Activated B cell treated with CpG ODN at 0.5 μM for 24 hours (primary cell): ENCODE measurements around the gene KCNQ1. TPM values are rescaled to one million over a fixed set of nuclear protein-coding genes. Genes with fewer than 3 reads are reported as not detected.

Source experiments
- ATAC-seq: fragments of 200-7000 bp; cut with Tn5 transposase; one replicate; pipeline ENCODE4 v1.10.0; 2021; ENCODE audit warnings: low read depth, mild to moderate bottlenecking, moderate library complexity
- CTCF ChIA-PET: fragments of 350-600 bp; sonication (Branson Sonifier 250); formaldehyde crosslinking; loops from one replicate; lab custom pipeline; 2021; ENCODE audit warnings: antibody characterized with exemption; lab: Charles Lee
- POLR2A ChIA-PET: fragments of 350-600 bp; sonication (Branson Sonifier 250); formaldehyde crosslinking; loops from one replicate; lab custom pipeline; 2021; ENCODE audit warnings: antibody characterized with exemption; lab: Charles Lee
- DNase-seq: peaks from one replicate; pipeline ENCODE4 v3.0.0; 2022
- H3K27ac Mint-ChIP-seq: one replicate; pipeline ENCODE4 v1.8.0; 2020; ENCODE audit warnings: mixed read lengths
- H3K27me3 Mint-ChIP-seq: one replicate; pipeline ENCODE4 v1.8.0; 2021; ENCODE audit warnings: mixed read lengths
- H3K36me3 Mint-ChIP-seq: one replicate; pipeline ENCODE4 v1.8.0; 2021; ENCODE audit warnings: low read depth, mixed read lengths
- H3K4me1 Mint-ChIP-seq: one replicate; pipeline ENCODE4 v1.8.0; 2021; ENCODE audit warnings: mixed read lengths
- H3K4me3 Mint-ChIP-seq: one replicate; pipeline ENCODE4 v1.8.0; 2020; ENCODE audit warnings: mild to moderate bottlenecking, mixed read lengths
- H3K9me3 Mint-ChIP-seq: one replicate; pipeline ENCODE4 v1.8.0; 2020; ENCODE audit warnings: mixed read lengths
- CTCF ChIP-seq: fragments of 200-600 bp; IDR thresholded peaks from one replicate; pipeline ENCODE4 v1.8.0; 2022; ENCODE audit warnings: antibody characterized with exemption, mild to moderate bottlenecking
- intact Hi-C: fragments of 100-400 bp; cut with micrococcal nuclease; formaldehyde crosslinking; loops from one replicate; pipeline ENCODE4 v1.15.1; 2024
- total RNA-seq: library from RNA; stranded (reverse); gene quantifications from 2 replicates; pipeline ENCODE4 v1.2.3, GENCODE V29; 2022

KCNQ1 gene
- total RNA-seq, 1 donor from 2014 or later: 6.5 TPM

GRCh38 chr11:2672553-2673249, 227.9 kb downstream of the KCNQ1 start:
- TF ChIP-seq CTCF: no peak
- Mint-ChIP-seq H3K36me3 (peaks cover 15% of the 10 kb centered on the region), H3K4me1 (peaks cover 16% of the 10 kb centered on the region), H3K9me3 (no peaks in the 10 kb centered on the region), H3K27me3 (no peaks in the 10 kb centered on the region), H3K4me3 (no peak overlapping the region), H3K27ac (no peak overlapping the region)
- ATAC-seq (no peak), DNase-seq (no peak)
- intact Hi-C loops: no loop called here
- CTCF ChIA-PET: no interaction called here
- POLR2A ChIA-PET: no interaction called here

- peaks cover 15% of the 10 kb centered on the region for H3K36me3 Mint-ChIP-seq
- H3K27ac Mint-ChIP-seq: no peak overlapping the region
Measured at GRCh38 chr11:2673250-2673610, 228.4 kb downstream of the KCNQ1 start.

GRCh38 chr11:2673871-2674471, 229.2 kb downstream of the KCNQ1 start:
- ChIA-PET POLR2A (no interaction called here), CTCF (no interaction called here)
- Mint-ChIP-seq H3K9me3 (no peaks in the 10 kb centered on the region), H3K27me3 (no peaks in the 10 kb centered on the region), H3K36me3 (peaks cover 15% of the 10 kb centered on the region), H3K4me1 (peaks cover 17% of the 10 kb centered on the region), H3K4me3 (no peak overlapping the region), H3K27ac (no peak overlapping the region)
- intact Hi-C loops: no loop called here
- ATAC-seq (no peak), DNase-seq (no peak)
- TF ChIP-seq CTCF: no peak

More at GRCh38 chr11:2673250-2673610, 228.4 kb downstream of the KCNQ1 start:
- Mint-ChIP-seq H3K4me1 (peaks cover 17% of the 10 kb centered on the region), H3K27me3 (no peaks in the 10 kb centered on the region), H3K4me3 (no peak overlapping the region), H3K9me3 (no peaks in the 10 kb centered on the region)
- no peak for DNase-seq
- no peak for TF ChIP-seq CTCF
- CTCF ChIA-PET: no interaction called here
- POLR2A ChIA-PET: no interaction called here
- no peak for ATAC-seq
- intact Hi-C loops: no loop called here

GRCh38 chr11:2674658-2675131, 229.9 kb downstream of the KCNQ1 start:
- Mint-ChIP-seq H3K27me3 (no peaks in the 10 kb centered on the region), H3K27ac (no peak overlapping the region), H3K4me1 (peaks cover 17% of the 10 kb centered on the region), H3K4me3 (no peak overlapping the region), H3K36me3 (peaks cover 15% of the 10 kb centered on the region), H3K9me3 (no peaks in the 10 kb centered on the region)
- intact Hi-C loops: no loop called here
- no peak for DNase-seq
- no peak for ATAC-seq
- TF ChIP-seq CTCF: no peak
- POLR2A ChIA-PET: interaction anchor here (0.6 kb wide), 1 partner anchor 25 kb away, joined by 5 read pairs; the partner anchor contains the start of gene KCNQ1OT1
- CTCF ChIA-PET: no interaction called here

- DNase-seq: no peak
- CTCF ChIA-PET: no interaction called here
Measured at GRCh38 chr11:2675540-2675939, 230.7 kb downstream of the KCNQ1 start.

More at GRCh38 chr11:2675540-2675939, 230.7 kb downstream of the KCNQ1 start:
- H3K9me3 Mint-ChIP-seq: no peaks in the 10 kb centered on the region
- TF ChIP-seq CTCF: no peak
- intact Hi-C loops: no loop called here
- no peak for ATAC-seq
- H3K4me3 Mint-ChIP-seq: no peak overlapping the region
- no peaks in the 10 kb centered on the region for H3K27me3 Mint-ChIP-seq
- no peak overlapping the region for H3K27ac Mint-ChIP-seq
- peaks cover 15% of the 10 kb centered on the region for H3K4me1 Mint-ChIP-seq
- peaks cover 15% of the 10 kb centered on the region for H3K36me3 Mint-ChIP-seq
- POLR2A ChIA-PET: no interaction called here
